H1 (cell line): ENCODE measurements around the gene HOXD1. TPM values are rescaled to one million over a fixed set of nuclear protein-coding genes. Genes with fewer than 3 reads are reported as not detected.

Experiments used
- CTCF ChIA-PET: fragments of 300-600 bp; sonication (Branson Sonifier 250); formaldehyde crosslinking; loops from one replicate; lab custom pipeline; 2021; ENCODE audit not compliant: partially characterized antibody; lab: Charles Lee
- POLR2A ChIA-PET: fragments of 300-600 bp; sonication (Branson Sonifier 250); formaldehyde crosslinking; loops from one replicate; lab custom pipeline; 2021; ENCODE audit warnings: inconsistent platforms; ENCODE audit not compliant: partially characterized antibody; lab: Charles Lee
- DNase-seq, 2 experiments: peaks; one replicate each; pipeline versions ENCODE4 v3.0.0 to v3.0.0-alpha.2; 2010 to 2022; ENCODE audit warnings: low spot score in 2 of 2, low read depth in 1 of 2, mixed read lengths in 1 of 2
- FAIRE-seq: peaks from 2 replicates; lab custom pipeline; 2011; peaks lifted over from hg19 to GRCh38; lab: Jason Lieb, UNC
- H2AFZ ChIP-seq: 2 replicates; pipeline ENCODE4 v1.8.1; 2012; ENCODE audit warnings: low read length, inconsistent platforms
- H2AK5ac ChIP-seq: 2 replicates; pipeline ENCODE4 v1.6.1; 2013; ENCODE audit warnings: low read depth, low read length
- H2BK120ac ChIP-seq: replicated peaks from 2 replicates; pipeline ENCODE3; 2013; ENCODE audit warnings: low read depth, low read length, inconsistent platforms
- H2BK12ac ChIP-seq: 2 replicates; pipeline ENCODE4 v1.6.1; 2013; ENCODE audit warnings: low read depth, low read length
- H2BK15ac ChIP-seq: 2 replicates; pipeline ENCODE4 v1.6.1; 2013; ENCODE audit warnings: low read length
- H2BK20ac ChIP-seq: 2 replicates; pipeline ENCODE4 v1.6.1; 2013; ENCODE audit warnings: low read length
- H2BK5ac ChIP-seq: 2 replicates; pipeline ENCODE4 v1.6.1; 2013; ENCODE audit warnings: low read depth, low read length
- H3K14ac ChIP-seq: 2 replicates; pipeline ENCODE4 v1.6.1; 2013; ENCODE audit warnings: inconsistent platforms; ENCODE audit not compliant: insufficient read length
- H3K18ac ChIP-seq: 2 replicates; pipeline ENCODE4 v1.6.1; 2013; ENCODE audit warnings: low read length; ENCODE audit errors: extremely low read depth
- H3K23ac ChIP-seq: 2 replicates; pipeline ENCODE4 v1.6.1; 2013; ENCODE audit warnings: inconsistent platforms; ENCODE audit not compliant: insufficient read length
- H3K23me2 ChIP-seq: 2 replicates; pipeline ENCODE4 v1.6.1; 2013; ENCODE audit warnings: low read depth, low read length
- H3K27ac ChIP-seq: 2 replicates; pipeline ENCODE4 v1.6.1; 2011; ENCODE audit warnings: low read depth, low read length, inconsistent platforms
- H3K27me3 ChIP-seq, 4 experiments: replicated peaks in 1 of 4; 1 replicate in 1 of 4; 2 replicates in 3 of 4; pipeline versions ENCODE4 v1.6.1 to v1.8.1; 2011 to 2013; ENCODE audit warnings: low read length in 3 of 4, mild to moderate bottlenecking in 3 of 4, inconsistent platforms in 2 of 4, mixed read lengths in 2 of 4, moderate library complexity in 1 of 4; ENCODE audit not compliant: control insufficient read depth in 3 of 4, insufficient read depth in 3 of 4; ENCODE audit errors: extremely low read depth in 1 of 4
- H3K36me3 ChIP-seq, 4 experiments: 2 replicates each; pipeline versions ENCODE4 v1.6.1 to v1.8.1; 2011 to 2013; ENCODE audit warnings: mild to moderate bottlenecking in 4 of 4, low read length in 3 of 4, moderate library complexity in 2 of 4, control low read depth in 1 of 4, inconsistent platforms in 1 of 4; ENCODE audit not compliant: insufficient read depth in 4 of 4, control insufficient read depth in 2 of 4
- H3K4ac ChIP-seq: replicated peaks from 2 replicates; pipeline ENCODE3; 2013; ENCODE audit warnings: low read length, low read depth, mixed read lengths, inconsistent platforms; ENCODE audit not compliant: insufficient read length
- H3K4me1 ChIP-seq, 4 experiments: replicated peaks in 1 of 4; 1 replicate in 1 of 4; 2 replicates in 3 of 4; pipeline versions ENCODE4 v1.6.1 to v1.8.1; 2011 to 2013; ENCODE audit warnings: low read length in 3 of 4, inconsistent platforms in 2 of 4, mixed read lengths in 1 of 4; ENCODE audit not compliant: insufficient read depth in 4 of 4, control insufficient read depth in 3 of 4
- H3K4me2 ChIP-seq, 2 experiments: 2 replicates each; pipeline versions ENCODE4 v1.6.1 to v1.8.1; 2011 to 2013; ENCODE audit warnings: low read depth in 2 of 2, low read length in 2 of 2, control low read depth in 1 of 2, inconsistent platforms in 1 of 2, mild to moderate bottlenecking in 1 of 2; ENCODE audit not compliant: insufficient read depth in 1 of 2
- H3K4me3 ChIP-seq, 4 experiments: fragments of 200-600, 300-600 bp in 1 of 4; sonication (generic), shearing (Covaris generic), sonication (Bioruptor Twin) in 1 of 4; 2 replicates each; pipeline versions ENCODE4 v1.5.1 to v1.8.1; 2011 to 2016; ENCODE audit warnings: low read length in 4 of 4, low read depth in 3 of 4, control low read depth in 2 of 4, inconsistent platforms in 2 of 4, mild to moderate bottlenecking in 2 of 4, mixed read lengths in 1 of 4, moderate library complexity in 1 of 4; ENCODE audit not compliant: insufficient read depth in 2 of 4; ENCODE audit errors: extremely low read depth in 1 of 4
- H3K56ac ChIP-seq: replicated peaks from 2 replicates; pipeline ENCODE3; 2013; ENCODE audit warnings: low read depth, mild to moderate bottlenecking, mixed read lengths, low read length, inconsistent platforms; ENCODE audit not compliant: insufficient read length
- H3K79me1 ChIP-seq: 2 replicates; pipeline ENCODE4 v1.6.1; 2013; ENCODE audit warnings: low read depth, low read length, control low read depth
- H3K79me2 ChIP-seq, 2 experiments: 2 replicates each; pipeline versions ENCODE4 v1.6.1 to v1.8.1; 2012 to 2013; ENCODE audit warnings: low read length in 2 of 2, mild to moderate bottlenecking in 2 of 2, inconsistent platforms in 1 of 2; ENCODE audit not compliant: insufficient read depth in 2 of 2, control insufficient read depth in 1 of 2
- H3K9ac ChIP-seq, 4 experiments: replicated peaks in 1 of 4; 1 replicate in 1 of 4; 2 replicates in 3 of 4; pipeline versions ENCODE4 v1.6.1 to v1.8.1; 2011 to 2013; ENCODE audit warnings: low read depth in 3 of 4, low read length in 3 of 4, control low read depth in 2 of 4, mild to moderate bottlenecking in 2 of 4, moderate library complexity in 2 of 4, inconsistent platforms in 1 of 4; ENCODE audit errors: extremely low read depth in 1 of 4
- H3K9me3 ChIP-seq, 2 experiments: 2 replicates each; pipeline versions ENCODE4 v1.6.1 to v1.8.1; 2012 to 2013; ENCODE audit warnings: mild to moderate bottlenecking in 2 of 2, moderate library complexity in 2 of 2, control low read depth in 1 of 2, inconsistent platforms in 1 of 2, low read depth in 1 of 2, low read length in 1 of 2, mixed read lengths in 1 of 2; ENCODE audit not compliant: insufficient read depth in 2 of 2
- H4K20me1 ChIP-seq, 2 experiments: replicated peaks in 1 of 2; 2 replicates each; pipeline versions ENCODE3 to v1.8.1; 2011 to 2013; ENCODE audit warnings: inconsistent platforms in 2 of 2, low read length in 2 of 2, mild to moderate bottlenecking in 1 of 2; ENCODE audit not compliant: insufficient read depth in 2 of 2, control insufficient read depth in 1 of 2
- H4K5ac ChIP-seq: 2 replicates; pipeline ENCODE4 v1.6.1; 2013; ENCODE audit warnings: low read length, low read depth, mixed read lengths, inconsistent platforms; ENCODE audit not compliant: insufficient read length
- H4K8ac ChIP-seq: 2 replicates; pipeline ENCODE4 v1.8.0; 2013; ENCODE audit warnings: mild to moderate bottlenecking, moderate library complexity, low read length, inconsistent platforms; ENCODE audit not compliant: insufficient read depth; ENCODE audit errors: extremely low read depth
- H4K91ac ChIP-seq: replicated peaks from 2 replicates; pipeline ENCODE3; 2013; ENCODE audit warnings: low read length, mixed read lengths, inconsistent platforms; ENCODE audit not compliant: insufficient read length
- E2F6 ChIP-seq: IDR thresholded peaks from 2 replicates; pipeline ENCODE4 v1.6.1; 2012; ENCODE audit warnings: inconsistent platforms
- SAP30 ChIP-seq: fragments of 300-600 bp; sonication (generic); IDR thresholded peaks from 2 replicates; pipeline ENCODE4 v1.7.1; 2012; ENCODE audit warnings: low read length, moderate library complexity, mild to moderate bottlenecking, inconsistent platforms; ENCODE audit not compliant: insufficient read depth, insufficient replicate concordance
- TBP ChIP-seq: IDR thresholded peaks from 2 replicates; pipeline ENCODE4 v1.6.1; 2011; ENCODE audit warnings: low read depth, low read length, improper control_type of control experiment
- WGBS, 2 experiments: shearing (Covaris generic) in 1 of 2; methylation state at CpG; one replicate each; pipeline versions ENCODE4 v1.1.6 to v1.1.7; 2013 to 2015; ENCODE audit warnings: low lambda C conversion rate in 2 of 2, mixed read lengths in 2 of 2, inconsistent platforms in 1 of 2, low coverage in 1 of 2, missing lambda C conversion rate in 1 of 2; ENCODE audit not compliant: insufficient replicate concordance in 2 of 2, insufficient coverage in 1 of 2, insufficient read length in 1 of 2; ENCODE audit errors: extremely low coverage in 1 of 2, missing lambda C conversion rate in 1 of 2; 5-methylcytosine and 5-hydroxymethylcytosine counted together
- polyA plus RNA-seq, 7 experiments: library from polyadenylated mRNA; depleted of rRNA in 3 of 7; stranded (reverse) in 5 of 7; unstranded in 2 of 7; fragments of >200 nt in 5 of 7; fragments of 200-250 nt in 2 of 7; gene quantifications; 1 replicate in 5 of 7; 2 replicates in 1 of 7; 4 replicates in 1 of 7; pipeline versions ENCODE4 v1.2.1 to v1.2.3, GENCODE V29; 2011 to 2013; ENCODE audit warnings: missing spikeins in 2 of 7, mixed read lengths in 2 of 7
- total RNA-seq: library from RNA; stranded (reverse); fragmentation: NEBNext Ultra II Directional; extraction: Animal tissue kit (Norgen Biotek cat#: 25700); gene quantifications from 2 replicates; pipeline ENCODE4 v1.2.1, GENCODE V29; 2021
- TF ChIP-seq, protein P1 (sequence below): IDR thresholded peaks from 2 replicates; pipeline ENCODE4 v1.6.1; 2012; ENCODE audit warnings: inconsistent platforms

HOXD1 gene
- total and polyA plus RNA-seq, 2 of the 8 experiments (the other 6 are each of a cell fraction or from before 2014, with no cell fraction given), result 0.03 TPM; not detected in 1

DNA sequence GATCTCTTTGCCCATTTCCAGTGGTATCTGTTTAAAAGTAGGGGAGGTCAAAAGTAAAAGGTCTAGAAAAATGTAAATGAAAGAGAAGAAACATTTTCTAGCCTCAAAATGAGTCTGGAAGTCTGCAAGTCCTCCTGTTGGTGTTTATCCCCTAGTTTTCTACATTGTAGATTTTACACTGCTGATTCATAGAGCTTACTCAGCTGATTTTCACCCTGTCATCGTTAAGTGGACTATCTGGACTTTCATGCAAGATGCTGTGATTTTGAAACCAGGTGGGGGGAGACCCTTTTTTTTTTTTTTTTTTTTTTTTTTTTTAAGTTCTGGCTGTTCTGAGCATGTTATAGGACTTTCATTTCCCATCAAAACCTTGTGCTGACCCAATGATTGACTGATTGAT is 21.1 kb upstream of the HOXD1 start:
- DNase-seq, result no peak
- peaks cover 18 to 38% of the 10 kb centered on the region in 2 experiments for H4K20me1 ChIP-seq
- H4K8ac ChIP-seq, result no peak overlapping the region
- H2BK20ac ChIP-seq, result no peak overlapping the region
- peaks cover 0 to 15% (median 9%) of the 10 kb centered on the region in 4 experiments; a peak in 5 of 7 replicates for H3K4me1 ChIP-seq
- H2AK5ac ChIP-seq, result no peak overlapping the region
- 82% methylated on average over 1 of the region's 1 CpG; no CpG with 5 or more reads in 1 of the 2 experiments for WGBS, 2 experiments
- no peak overlapping the region for H2BK12ac ChIP-seq
- H3K27me3 ChIP-seq, result peaks cover 96 to 100% (median 100%) of the 10 kb centered on the region in 4 experiments
- no peak overlapping the region for H3K4me2 ChIP-seq
- no peak overlapping the region for H2AFZ ChIP-seq
- CTCF ChIA-PET, result interaction anchor here (0.9 to 4.4 kb wide), 4 partner anchors 16 to 387 kb away, joined by 4 to 16 read pairs (median 9); partner anchors contain the start of gene HOXD4
- no peak overlapping the region for H3K4ac ChIP-seq
- no peak overlapping the region for H4K5ac ChIP-seq
- H2BK120ac ChIP-seq, result no peak overlapping the region
- POLR2A ChIA-PET, result no interaction called here
- H3K23ac ChIP-seq, result no peak overlapping the region
- FAIRE-seq, result no peak
- no peaks in the 10 kb centered on the region for H3K79me2 ChIP-seq
- no peaks in the 10 kb centered on the region for H3K9me3 ChIP-seq
- no peak overlapping the region for H3K18ac ChIP-seq
- H3K23me2 ChIP-seq, result peaks cover 5% of the 10 kb centered on the region; the same call in 1 of the 2 replicates
- H4K91ac ChIP-seq, result no peak overlapping the region
- H2BK5ac ChIP-seq, result no peak overlapping the region
- H2BK15ac ChIP-seq, result no peak overlapping the region
- TF ChIP-seq TBP (no peak), E2F6 (no peak), SAP30 (no peak)
- TF ChIP-seq, protein P1, sequence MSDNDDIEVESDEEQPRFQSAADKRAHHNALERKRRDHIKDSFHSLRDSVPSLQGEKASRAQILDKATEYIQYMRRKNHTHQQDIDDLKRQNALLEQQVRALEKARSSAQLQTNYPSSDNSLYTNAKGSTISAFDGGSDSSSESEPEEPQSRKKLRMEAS, result no peak
- H3K27ac ChIP-seq, result no peak overlapping the region
- H3K9ac ChIP-seq, result no peak overlapping the region
- H3K14ac ChIP-seq, result no peak overlapping the region
- no peaks in the 10 kb centered on the region; a peak in 1 of 8 replicates for H3K36me3 ChIP-seq
- no peak overlapping the region for H3K56ac ChIP-seq
- no peaks in the 10 kb centered on the region for H3K79me1 ChIP-seq
- H3K4me3 ChIP-seq, result no peak overlapping the region
